Panc1 (cell line): ENCODE data around the gene APOLD1.

Experiments used
- POLR2AphosphoS5 ChIP-seq: IDR thresholded peaks from 2 replicates; pipeline ENCODE4 v1.6.1; 2012; ENCODE audit warnings: mild to moderate bottlenecking, low read depth, low read length, moderate library complexity
- TF ChIP-seq, protein P1 (sequence below): fragments of 450-650 bp; IDR thresholded peaks from 2 replicates; pipeline ENCODE4 v1.5.1; 2017; ENCODE audit warnings: mild to moderate bottlenecking
- TF ChIP-seq, protein P2 (sequence below), 2 experiments: IDR thresholded peaks; 2 replicates each; pipeline ENCODE4 v1.6.1; 2011 to 2012; ENCODE audit warnings: low read depth in 2 of 2, control low read depth in 1 of 2, low read length in 1 of 2, mild to moderate bottlenecking in 1 of 2, moderate library complexity in 1 of 2; ENCODE audit not compliant: insufficient read depth in 1 of 2

DNA sequence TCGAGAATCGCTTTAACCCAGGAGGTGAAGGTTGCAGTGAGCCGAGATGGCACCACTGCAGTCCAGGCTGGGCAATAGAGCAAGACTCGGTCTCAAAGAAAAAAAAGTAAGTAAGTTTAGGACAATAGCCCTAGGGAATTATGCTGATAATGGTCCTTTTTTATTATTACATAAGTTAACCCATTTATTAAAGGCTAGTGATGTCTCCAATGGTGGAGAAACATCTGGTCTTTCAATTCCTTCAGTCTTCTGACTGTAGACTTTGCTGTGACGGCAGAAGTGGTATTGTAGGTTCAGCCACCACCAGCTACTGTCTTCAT, 55.1 kb downstream of the APOLD1 start:
- TF ChIP-seq, protein P1, sequence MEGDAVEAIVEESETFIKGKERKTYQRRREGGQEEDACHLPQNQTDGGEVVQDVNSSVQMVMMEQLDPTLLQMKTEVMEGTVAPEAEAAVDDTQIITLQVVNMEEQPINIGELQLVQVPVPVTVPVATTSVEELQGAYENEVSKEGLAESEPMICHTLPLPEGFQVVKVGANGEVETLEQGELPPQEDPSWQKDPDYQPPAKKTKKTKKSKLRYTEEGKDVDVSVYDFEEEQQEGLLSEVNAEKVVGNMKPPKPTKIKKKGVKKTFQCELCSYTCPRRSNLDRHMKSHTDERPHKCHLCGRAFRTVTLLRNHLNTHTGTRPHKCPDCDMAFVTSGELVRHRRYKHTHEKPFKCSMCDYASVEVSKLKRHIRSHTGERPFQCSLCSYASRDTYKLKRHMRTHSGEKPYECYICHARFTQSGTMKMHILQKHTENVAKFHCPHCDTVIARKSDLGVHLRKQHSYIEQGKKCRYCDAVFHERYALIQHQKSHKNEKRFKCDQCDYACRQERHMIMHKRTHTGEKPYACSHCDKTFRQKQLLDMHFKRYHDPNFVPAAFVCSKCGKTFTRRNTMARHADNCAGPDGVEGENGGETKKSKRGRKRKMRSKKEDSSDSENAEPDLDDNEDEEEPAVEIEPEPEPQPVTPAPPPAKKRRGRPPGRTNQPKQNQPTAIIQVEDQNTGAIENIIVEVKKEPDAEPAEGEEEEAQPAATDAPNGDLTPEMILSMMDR: no peak
- no peak for TF ChIP-seq POLR2AphosphoS5
- TF ChIP-seq, protein P2, sequence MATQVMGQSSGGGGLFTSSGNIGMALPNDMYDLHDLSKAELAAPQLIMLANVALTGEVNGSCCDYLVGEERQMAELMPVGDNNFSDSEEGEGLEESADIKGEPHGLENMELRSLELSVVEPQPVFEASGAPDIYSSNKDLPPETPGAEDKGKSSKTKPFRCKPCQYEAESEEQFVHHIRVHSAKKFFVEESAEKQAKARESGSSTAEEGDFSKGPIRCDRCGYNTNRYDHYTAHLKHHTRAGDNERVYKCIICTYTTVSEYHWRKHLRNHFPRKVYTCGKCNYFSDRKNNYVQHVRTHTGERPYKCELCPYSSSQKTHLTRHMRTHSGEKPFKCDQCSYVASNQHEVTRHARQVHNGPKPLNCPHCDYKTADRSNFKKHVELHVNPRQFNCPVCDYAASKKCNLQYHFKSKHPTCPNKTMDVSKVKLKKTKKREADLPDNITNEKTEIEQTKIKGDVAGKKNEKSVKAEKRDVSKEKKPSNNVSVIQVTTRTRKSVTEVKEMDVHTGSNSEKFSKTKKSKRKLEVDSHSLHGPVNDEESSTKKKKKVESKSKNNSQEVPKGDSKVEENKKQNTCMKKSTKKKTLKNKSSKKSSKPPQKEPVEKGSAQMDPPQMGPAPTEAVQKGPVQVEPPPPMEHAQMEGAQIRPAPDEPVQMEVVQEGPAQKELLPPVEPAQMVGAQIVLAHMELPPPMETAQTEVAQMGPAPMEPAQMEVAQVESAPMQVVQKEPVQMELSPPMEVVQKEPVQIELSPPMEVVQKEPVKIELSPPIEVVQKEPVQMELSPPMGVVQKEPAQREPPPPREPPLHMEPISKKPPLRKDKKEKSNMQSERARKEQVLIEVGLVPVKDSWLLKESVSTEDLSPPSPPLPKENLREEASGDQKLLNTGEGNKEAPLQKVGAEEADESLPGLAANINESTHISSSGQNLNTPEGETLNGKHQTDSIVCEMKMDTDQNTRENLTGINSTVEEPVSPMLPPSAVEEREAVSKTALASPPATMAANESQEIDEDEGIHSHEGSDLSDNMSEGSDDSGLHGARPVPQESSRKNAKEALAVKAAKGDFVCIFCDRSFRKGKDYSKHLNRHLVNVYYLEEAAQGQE (IDR thresholded peaks at IDR 0.05; ENCODE audit: insufficient read depth in 1 of 2, low read depth in 2 of 2, low read length in 1 of 2): no peak
